ENCODE data around the gene RNFT2.
A peak's percentile ranks its signal among the peaks of the same experiment; 100 is the strongest.

Gene RNFT2, protein sequence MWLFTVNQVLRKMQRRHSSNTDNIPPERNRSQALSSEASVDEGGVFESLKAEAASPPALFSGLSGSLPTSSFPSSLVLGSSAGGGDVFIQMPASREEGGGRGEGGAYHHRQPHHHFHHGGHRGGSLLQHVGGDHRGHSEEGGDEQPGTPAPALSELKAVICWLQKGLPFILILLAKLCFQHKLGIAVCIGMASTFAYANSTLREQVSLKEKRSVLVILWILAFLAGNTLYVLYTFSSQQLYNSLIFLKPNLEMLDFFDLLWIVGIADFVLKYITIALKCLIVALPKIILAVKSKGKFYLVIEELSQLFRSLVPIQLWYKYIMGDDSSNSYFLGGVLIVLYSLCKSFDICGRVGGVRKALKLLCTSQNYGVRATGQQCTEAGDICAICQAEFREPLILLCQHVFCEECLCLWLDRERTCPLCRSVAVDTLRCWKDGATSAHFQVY

DNA sequence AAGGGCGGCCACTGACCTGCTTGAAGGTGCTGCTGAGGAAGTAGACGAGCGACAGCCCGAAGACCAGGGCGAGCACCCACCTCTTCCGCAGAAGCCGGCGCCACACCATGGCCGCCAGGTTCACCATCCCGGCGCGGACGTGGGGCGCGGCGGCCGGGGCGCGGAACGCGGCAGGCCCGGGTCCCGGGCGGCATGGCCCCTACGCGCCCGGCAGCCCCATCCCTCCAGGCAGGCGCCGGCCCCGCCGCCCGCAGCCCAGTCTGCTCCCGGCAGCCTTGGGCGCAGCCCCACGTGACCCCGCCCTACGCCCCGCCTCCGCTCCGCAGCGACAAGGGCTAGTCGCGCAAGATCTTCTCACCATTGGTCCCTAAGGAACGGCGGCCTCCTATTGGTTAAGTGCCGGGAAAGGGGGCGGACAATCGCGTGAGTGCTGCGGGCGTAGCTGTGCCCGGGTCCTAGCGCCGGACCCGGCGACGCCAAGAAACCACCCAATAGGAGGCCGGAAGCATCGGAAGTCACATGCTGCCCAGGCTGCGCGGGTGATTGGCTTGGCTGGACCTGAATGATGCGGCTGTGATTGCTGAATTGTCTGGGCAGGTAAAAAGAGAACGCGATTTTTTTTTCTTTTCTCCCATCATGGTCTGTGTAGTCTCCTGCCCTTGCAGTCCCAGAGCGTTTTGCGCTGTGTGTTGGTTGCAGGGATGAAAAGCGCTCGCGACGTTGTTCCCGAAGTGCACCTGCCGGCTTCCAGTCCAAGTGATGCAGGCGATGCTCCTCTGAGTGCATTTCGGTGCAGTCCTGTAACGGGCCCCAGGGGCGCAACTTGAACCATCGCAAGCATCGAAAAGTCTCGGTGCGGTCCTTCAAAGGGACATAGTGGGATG, at the start of gene RNFT2, which contains the start of gene SPRING1:
TSS of gene RNFT2 (plus strand) at position 542 of the 884 bp plus-strand sequence. CDS start 2,183 bp downstream, outside the sequence.
TSS of gene SPRING1 (minus strand) at position 296 of the 884 bp plus-strand sequence. CDS start at position 127, 169 bp downstream.
- Histone ChIP-seq H3K4me1 (ENCODE audit: control insufficient read depth in 1 of 2, insufficient read depth in 2 of 2, low read length in 2 of 2) (peaks cover 9 to 23% of the 10 kb centered on the region in 2 donors), H3K36me3 (ENCODE audit: control insufficient read depth in 1 of 2, insufficient read depth in 2 of 2, low read length in 2 of 2) (peaks cover 9% of the 10 kb centered on the region in 2 donors), H3K9me3 (ENCODE audit: control insufficient read depth in 1 of 2, low read length in 2 of 2) (no peaks in the 10 kb centered on the region), H3K27me3 (ENCODE audit: low read depth, low read length) (no peaks in the 10 kb centered on the region), H3K4me3 (ENCODE audit: low read depth in 1 of 2, low read length in 2 of 2) (peak within 1 kb of the TSS; percentile 90 to 97), H3K27ac (ENCODE audit: low read length) (peak within 1 kb of the TSS; percentile 52)

DNA sequence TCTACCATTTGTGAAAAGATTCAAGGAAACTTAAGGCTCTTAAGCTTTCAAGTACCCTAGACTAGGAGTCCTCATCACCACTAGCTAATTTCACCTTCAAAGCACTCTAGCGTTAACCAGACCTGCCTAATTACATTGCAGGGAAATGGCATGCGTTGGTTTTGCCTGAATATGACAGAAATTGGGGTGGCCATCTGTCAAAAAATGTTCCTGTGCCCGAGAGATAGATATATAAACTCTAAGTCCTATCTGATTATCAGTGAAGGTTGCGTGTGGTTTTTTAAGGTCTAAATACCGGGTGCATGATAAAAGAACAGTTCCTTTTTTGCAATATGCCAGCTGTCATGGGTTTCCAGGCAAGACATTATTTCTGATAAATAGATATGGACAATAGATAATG, 48.6 kb upstream of the RNFT2 start:
- Histone ChIP-seq H3K27ac (ENCODE audit: low read length) (no peak overlapping the region), H3K4me3 (ENCODE audit: low read depth in 1 of 2, low read length in 2 of 2) (no peak overlapping the region), H3K9me3 (ENCODE audit: control insufficient read depth in 1 of 2, low read length in 2 of 2) (no peaks in the 10 kb centered on the region), H3K36me3 (ENCODE audit: control insufficient read depth in 1 of 2, insufficient read depth in 2 of 2, low read length in 2 of 2) (no peaks in the 10 kb centered on the region), H3K27me3 (ENCODE audit: low read depth, low read length) (peaks cover 14% of the 10 kb centered on the region), H3K4me1 (ENCODE audit: control insufficient read depth in 1 of 2, insufficient read depth in 2 of 2, low read length in 2 of 2) (peaks cover 3 to 11% of the 10 kb centered on the region in 2 donors)

DNA sequence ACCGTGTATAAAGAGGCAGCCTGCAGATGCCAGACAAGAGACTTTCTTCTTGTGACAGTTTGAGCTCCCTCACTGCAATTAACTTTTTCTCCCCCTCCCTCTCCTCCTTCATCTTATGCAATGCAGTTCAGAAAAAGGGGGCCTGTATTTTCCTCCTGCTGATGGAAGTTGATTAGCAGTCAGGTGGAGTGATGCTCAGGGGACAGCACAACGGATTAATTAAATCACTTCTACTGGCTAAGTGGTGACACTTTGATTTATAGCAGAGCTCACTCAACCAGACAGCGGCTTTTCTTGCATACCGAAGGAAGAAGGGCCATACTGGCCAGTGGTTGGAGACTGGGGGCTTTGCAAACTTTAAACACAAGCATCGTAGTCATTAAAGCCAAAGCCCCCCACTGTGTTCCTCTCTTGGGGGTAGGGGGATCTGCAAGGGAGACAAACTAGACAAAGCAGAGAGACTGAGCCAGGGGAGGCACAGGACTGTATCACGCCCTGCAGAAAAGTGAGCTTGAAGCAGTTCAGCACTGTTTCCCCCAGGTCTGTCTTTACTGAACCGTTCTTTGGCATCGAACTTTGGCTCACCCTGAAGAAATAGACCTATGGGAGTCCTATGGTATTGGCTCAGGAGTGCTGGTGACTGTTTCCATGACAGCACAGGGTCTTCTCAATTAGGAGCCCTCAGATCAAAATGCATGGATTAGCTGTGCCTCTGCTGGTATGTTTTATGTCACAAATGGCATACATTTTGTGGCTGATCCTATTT, 48.0 kb upstream of the RNFT2 start:
- Histone ChIP-seq H3K4me3 (ENCODE audit: low read depth in 1 of 2, low read length in 2 of 2) (no peak overlapping the region), H3K27me3 (ENCODE audit: low read depth, low read length) (peaks cover 14% of the 10 kb centered on the region), H3K9me3 (ENCODE audit: control insufficient read depth in 1 of 2, low read length in 2 of 2) (no peaks in the 10 kb centered on the region), H3K36me3 (ENCODE audit: control insufficient read depth in 1 of 2, insufficient read depth in 2 of 2, low read length in 2 of 2) (no peaks in the 10 kb centered on the region), H3K4me1 (ENCODE audit: control insufficient read depth in 1 of 2, insufficient read depth in 2 of 2, low read length in 2 of 2) (peaks cover 3 to 11% of the 10 kb centered on the region in 2 donors), H3K27ac (ENCODE audit: low read length) (no peak overlapping the region)

DNA sequence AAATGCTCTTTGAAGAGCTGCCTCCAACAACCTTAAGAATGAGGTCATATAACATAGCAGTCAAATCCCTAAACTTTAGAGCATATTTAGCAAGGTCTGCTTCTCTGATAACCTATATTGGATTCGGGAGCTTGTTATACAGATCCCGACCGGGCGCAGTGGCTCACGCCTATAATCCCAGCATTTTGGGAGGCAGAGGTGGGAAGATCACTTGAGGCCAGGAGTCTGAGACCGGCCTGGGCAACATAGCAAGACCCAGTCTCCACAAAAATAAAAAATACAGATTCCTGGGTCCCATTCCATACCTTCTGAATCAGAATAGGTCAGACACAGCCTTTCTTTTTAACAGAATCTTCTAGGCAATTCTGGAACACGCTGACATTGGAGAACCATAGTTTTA, 46.9 kb upstream of the RNFT2 start:
- H3K9me3 ChIP-seq (ENCODE audit: control insufficient read depth in 1 of 2, low read length in 2 of 2): no peaks in the 10 kb centered on the region
- no peak overlapping the region for H3K4me3 ChIP-seq (ENCODE audit: low read depth in 1 of 2, low read length in 2 of 2)
- H3K36me3 ChIP-seq (ENCODE audit: control insufficient read depth in 1 of 2, insufficient read depth in 2 of 2, low read length in 2 of 2): no peaks in the 10 kb centered on the region
- peaks cover 3 to 11% of the 10 kb centered on the region in 2 donors for H3K4me1 ChIP-seq (ENCODE audit: control insufficient read depth in 1 of 2, insufficient read depth in 2 of 2, low read length in 2 of 2)
- peaks cover 14% of the 10 kb centered on the region for H3K27me3 ChIP-seq (ENCODE audit: low read depth, low read length)
- no peak overlapping the region for H3K27ac ChIP-seq (ENCODE audit: low read length)

DNA sequence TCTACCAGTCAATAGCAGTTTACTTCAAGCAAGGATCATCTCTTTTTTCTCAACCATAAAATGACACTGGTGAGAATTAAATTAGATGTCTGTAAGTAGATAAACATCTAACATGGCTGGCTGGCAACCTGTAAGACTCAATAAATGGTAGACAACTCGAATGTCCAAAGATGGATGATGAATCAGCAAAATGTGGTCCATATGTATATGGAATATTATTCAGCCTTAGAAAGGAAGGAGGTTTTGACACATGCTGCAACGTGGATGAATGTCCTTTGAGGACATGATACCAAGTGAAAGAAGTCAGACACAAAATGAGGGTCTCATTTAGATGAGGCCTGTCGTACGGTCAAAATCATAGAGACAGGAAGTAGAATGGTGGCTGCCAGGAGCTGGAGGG, 46.5 kb upstream of the RNFT2 start:
- H3K36me3 ChIP-seq (ENCODE audit: control insufficient read depth in 1 of 2, insufficient read depth in 2 of 2, low read length in 2 of 2): no peaks in the 10 kb centered on the region
- no peak overlapping the region for H3K4me3 ChIP-seq (ENCODE audit: low read depth in 1 of 2, low read length in 2 of 2)
- peaks cover 3 to 11% of the 10 kb centered on the region in 2 donors for H3K4me1 ChIP-seq (ENCODE audit: control insufficient read depth in 1 of 2, insufficient read depth in 2 of 2, low read length in 2 of 2)
- H3K27me3 ChIP-seq (ENCODE audit: low read depth, low read length): peaks cover 14% of the 10 kb centered on the region
- H3K9me3 ChIP-seq (ENCODE audit: control insufficient read depth in 1 of 2, low read length in 2 of 2): no peaks in the 10 kb centered on the region
- H3K27ac ChIP-seq (ENCODE audit: low read length): no peak overlapping the region

DNA sequence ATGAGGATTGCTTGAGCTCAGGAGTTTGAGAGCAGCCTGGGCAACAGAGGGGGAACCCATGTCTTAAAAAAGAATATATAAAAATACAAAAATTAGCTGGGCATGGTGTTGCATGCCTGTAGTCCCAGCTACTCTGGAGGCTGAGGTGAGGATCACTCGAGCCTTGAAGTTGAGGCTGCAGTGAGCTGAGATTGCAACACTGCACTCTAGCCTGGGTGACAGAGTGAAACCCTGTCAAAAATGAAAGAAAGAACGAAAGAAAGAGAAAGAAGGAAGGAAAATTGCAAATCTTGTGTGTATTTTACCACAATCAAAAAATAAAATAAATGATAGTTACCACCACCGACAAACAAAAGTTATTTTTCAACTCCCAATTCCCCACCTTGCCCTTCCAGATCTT, 45.5 kb upstream of the RNFT2 start:
- no peak overlapping the region for H3K27ac ChIP-seq (ENCODE audit: low read length)
- no peaks in the 10 kb centered on the region for H3K36me3 ChIP-seq (ENCODE audit: control insufficient read depth in 1 of 2, insufficient read depth in 2 of 2, low read length in 2 of 2)
- H3K4me3 ChIP-seq (ENCODE audit: low read depth in 1 of 2, low read length in 2 of 2): no peak overlapping the region
- H3K9me3 ChIP-seq (ENCODE audit: control insufficient read depth in 1 of 2, low read length in 2 of 2): no peaks in the 10 kb centered on the region
- peaks cover 14% of the 10 kb centered on the region for H3K27me3 ChIP-seq (ENCODE audit: low read depth, low read length)
- H3K4me1 ChIP-seq (ENCODE audit: control insufficient read depth in 1 of 2, insufficient read depth in 2 of 2, low read length in 2 of 2): peaks cover 3 to 11% of the 10 kb centered on the region in 2 donors

DNA sequence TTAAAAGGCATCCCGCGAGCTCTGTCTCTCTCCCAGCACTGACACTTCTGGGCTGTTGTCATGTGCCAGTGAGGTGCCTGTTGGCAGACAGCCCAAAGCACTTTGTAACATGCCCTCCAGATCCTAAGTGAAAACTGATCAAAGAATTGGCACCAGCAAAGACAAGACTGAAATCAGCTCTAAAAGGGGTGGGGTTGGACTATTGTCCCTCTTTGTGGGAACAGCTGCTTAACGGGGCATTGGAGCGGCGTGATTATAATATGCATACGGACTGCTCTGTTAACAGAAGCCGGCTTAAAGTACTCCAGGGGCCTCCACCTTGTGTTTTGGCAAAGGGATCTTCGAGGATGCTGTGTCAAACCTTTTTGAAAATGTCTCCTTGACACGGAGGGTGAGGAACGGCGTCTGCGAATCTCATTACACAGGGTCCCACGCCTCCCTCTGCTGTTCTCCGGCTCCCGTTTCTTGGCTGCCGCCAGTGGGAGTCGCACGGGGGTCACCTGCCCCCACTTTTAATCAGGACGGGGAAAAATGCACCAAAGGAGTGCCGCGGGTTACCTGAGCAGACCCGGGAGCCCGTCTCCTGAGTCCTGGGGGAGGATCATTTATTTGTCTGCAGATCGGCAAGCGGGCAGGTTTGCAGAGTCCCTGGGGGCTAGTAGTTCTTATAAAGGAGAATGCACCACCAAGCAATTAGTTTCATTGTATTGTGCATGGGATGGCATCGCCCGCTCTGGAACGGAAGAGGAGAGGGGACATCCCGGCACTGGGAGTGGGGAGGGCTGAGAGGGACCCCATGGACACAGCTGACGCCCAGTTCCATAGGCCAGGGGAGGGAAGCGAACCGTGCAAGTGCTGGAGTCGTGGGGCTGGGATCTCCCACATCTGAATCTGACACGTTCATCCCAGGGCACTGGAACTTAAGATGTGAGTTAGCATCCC, 44.6 kb upstream of the RNFT2 start:
- Histone ChIP-seq H3K36me3 (ENCODE audit: control insufficient read depth in 1 of 2, insufficient read depth in 2 of 2, low read length in 2 of 2) (no peaks in the 10 kb centered on the region), H3K27me3 (ENCODE audit: low read depth, low read length) (peaks cover 14% of the 10 kb centered on the region), H3K27ac (ENCODE audit: low read length) (no peak overlapping the region), H3K4me1 (ENCODE audit: control insufficient read depth in 1 of 2, insufficient read depth in 2 of 2, low read length in 2 of 2) (peaks cover 3 to 11% of the 10 kb centered on the region in 2 donors), H3K9me3 (ENCODE audit: control insufficient read depth in 1 of 2, low read length in 2 of 2) (no peaks in the 10 kb centered on the region), H3K4me3 (ENCODE audit: low read depth in 1 of 2, low read length in 2 of 2) (peak overlapping the region in 1 of 2 donors; percentile 48)

DNA sequence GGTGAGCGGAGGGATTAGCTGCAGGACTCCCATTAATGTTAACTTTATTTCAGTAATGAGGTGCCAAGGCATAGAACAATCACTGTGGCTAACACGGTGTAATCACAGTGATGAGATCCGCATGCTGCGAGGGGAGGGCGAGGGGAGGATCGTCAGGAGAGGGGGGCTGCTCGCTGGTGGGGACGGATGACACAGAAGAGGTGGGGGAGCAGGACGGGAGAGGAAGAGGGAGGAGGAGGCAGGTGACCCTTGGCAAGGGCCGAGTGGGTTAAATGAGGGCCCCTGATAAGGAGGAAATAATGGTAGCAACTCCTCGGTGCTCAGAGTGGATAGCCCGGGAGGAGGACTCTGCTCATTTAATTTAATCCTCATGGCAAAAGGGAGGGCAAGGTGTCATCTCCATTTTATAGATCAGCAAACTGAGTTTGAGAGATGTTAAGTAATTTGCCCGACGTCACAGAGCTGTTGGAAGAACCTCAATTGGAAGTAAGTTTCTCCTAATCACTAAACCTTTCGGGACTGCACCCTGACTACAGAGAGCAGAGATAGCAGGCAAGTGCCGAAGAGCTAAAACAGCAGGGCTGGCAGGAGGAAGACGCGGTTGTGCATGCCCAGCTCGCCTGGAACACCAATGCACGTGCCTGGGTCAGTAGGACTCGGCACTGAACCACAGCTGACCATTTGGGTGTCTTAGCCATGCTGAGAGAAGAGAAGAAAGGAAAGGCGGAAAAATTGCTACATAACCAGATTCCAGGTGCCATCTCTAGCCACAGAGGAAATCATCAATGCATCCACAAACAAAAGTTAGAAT, 43.3 kb upstream of the RNFT2 start:
- no peaks in the 10 kb centered on the region for H3K36me3 ChIP-seq (ENCODE audit: control insufficient read depth in 1 of 2, insufficient read depth in 2 of 2, low read length in 2 of 2)
- H3K9me3 ChIP-seq (ENCODE audit: control insufficient read depth in 1 of 2, low read length in 2 of 2): no peaks in the 10 kb centered on the region
- peaks cover 3 to 11% of the 10 kb centered on the region in 2 donors for H3K4me1 ChIP-seq (ENCODE audit: control insufficient read depth in 1 of 2, insufficient read depth in 2 of 2, low read length in 2 of 2)
- no peak overlapping the region for H3K27ac ChIP-seq (ENCODE audit: low read length)
- H3K4me3 ChIP-seq (ENCODE audit: low read depth in 1 of 2, low read length in 2 of 2): no peak overlapping the region
- peaks cover 14% of the 10 kb centered on the region for H3K27me3 ChIP-seq (ENCODE audit: low read depth, low read length)

DNA sequence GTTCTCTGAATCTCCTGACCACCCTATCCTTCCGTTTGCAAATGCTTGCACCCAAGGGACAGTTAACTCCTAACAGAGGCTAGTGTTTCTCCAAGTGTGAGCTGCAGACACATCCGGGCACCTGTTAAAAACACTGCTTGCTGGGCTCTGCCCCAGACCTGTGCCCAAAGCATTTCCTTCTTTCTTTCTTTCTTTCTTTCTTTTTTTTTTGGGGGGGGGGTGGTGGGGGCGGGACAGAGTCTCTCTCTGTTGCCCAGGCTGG, 42.7 kb upstream of the RNFT2 start:
- H3K27me3 ChIP-seq (ENCODE audit: low read depth, low read length): peaks cover 14% of the 10 kb centered on the region
- H3K27ac ChIP-seq (ENCODE audit: low read length): no peak overlapping the region
- no peaks in the 10 kb centered on the region for H3K36me3 ChIP-seq (ENCODE audit: control insufficient read depth in 1 of 2, insufficient read depth in 2 of 2, low read length in 2 of 2)
- peaks cover 3 to 11% of the 10 kb centered on the region in 2 donors for H3K4me1 ChIP-seq (ENCODE audit: control insufficient read depth in 1 of 2, insufficient read depth in 2 of 2, low read length in 2 of 2)
- no peak overlapping the region for H3K4me3 ChIP-seq (ENCODE audit: low read depth in 1 of 2, low read length in 2 of 2)
- no peaks in the 10 kb centered on the region for H3K9me3 ChIP-seq (ENCODE audit: control insufficient read depth in 1 of 2, low read length in 2 of 2)

DNA sequence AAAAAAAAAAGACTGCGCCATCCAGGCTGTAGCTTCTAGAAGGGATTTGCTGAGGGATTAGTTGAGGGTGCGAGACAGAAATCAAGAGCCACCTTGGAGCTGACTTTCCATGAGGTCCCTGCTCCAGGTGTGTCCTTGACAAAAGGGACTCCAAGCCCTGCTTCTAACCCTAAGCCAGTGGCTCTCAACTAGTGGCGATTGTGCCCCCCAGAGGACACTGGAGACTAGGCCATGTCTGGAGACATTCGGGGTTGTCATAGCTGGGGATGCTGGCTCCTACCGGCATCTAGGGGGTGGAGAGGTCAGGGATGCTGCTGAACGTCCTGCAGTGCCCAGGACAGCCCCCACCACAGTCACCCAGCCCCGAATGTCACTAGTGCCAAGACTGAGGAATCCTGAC, 40.8 kb upstream of the RNFT2 start:
- Histone ChIP-seq H3K4me1 (ENCODE audit: control insufficient read depth in 1 of 2, insufficient read depth in 2 of 2, low read length in 2 of 2) (peaks cover 3 to 11% of the 10 kb centered on the region in 2 donors), H3K36me3 (ENCODE audit: control insufficient read depth in 1 of 2, insufficient read depth in 2 of 2, low read length in 2 of 2) (no peaks in the 10 kb centered on the region), H3K9me3 (ENCODE audit: control insufficient read depth in 1 of 2, low read length in 2 of 2) (no peaks in the 10 kb centered on the region), H3K27me3 (ENCODE audit: low read depth, low read length) (peaks cover 14% of the 10 kb centered on the region), H3K27ac (ENCODE audit: low read length) (no peak overlapping the region), H3K4me3 (ENCODE audit: low read depth in 1 of 2, low read length in 2 of 2) (no peak overlapping the region)

Data from muscle layer of duodenum (tissue), 2 donors.